Measurements from ENCODE around the gene PKD1L1. TPM values are rescaled to one million over a fixed set of nuclear protein-coding genes. Genes with fewer than 3 reads are reported as not detected.

Gene PKD1L1
- total RNA-seq, 1 experiment from 2014 or later, result 0.17 TPM

GRCh38 chr7:47809387-47809786, 138.9 kb downstream of the PKD1L1 start:
- POLR2A ChIA-PET, result no interaction called here
- Histone ChIP-seq H3K27ac (ENCODE audit: low read depth, low read length) (no peak overlapping the region), H3K4me2 (ENCODE audit: low read length) (no peak overlapping the region), H3K4me3 (replicated peaks in 1 of 2; ENCODE audit: low read depth in 1 of 2, low read length in 2 of 2) (no peak overlapping the region), H3K9ac (ENCODE audit: low read length) (no peak overlapping the region), H3K9me2 (ENCODE audit: insufficient read depth) (no peaks in the 10 kb centered on the region), H3K79me2 (ENCODE audit: insufficient read depth, low read length) (no peaks in the 10 kb centered on the region), H3K9me3 (ENCODE audit: control insufficient read depth in 1 of 2, insufficient read depth in 1 of 2, low read depth in 1 of 2, low read length in 2 of 2) (no peaks in the 10 kb centered on the region), H3K27me3 (ENCODE audit: insufficient read depth, low read length) (no peaks in the 10 kb centered on the region), H2AFZ (ENCODE audit: low read depth, low read length, poor library complexity, severe bottlenecking) (no peak overlapping the region), H4K20me1 (ENCODE audit: insufficient read depth) (no peaks in the 10 kb centered on the region), H3K36me3 (ENCODE audit: control insufficient read depth in 1 of 2, insufficient read depth in 2 of 2, low read length in 2 of 2) (no peaks in the 10 kb centered on the region), H3K4me1 (ENCODE audit: control insufficient read depth in 1 of 2, insufficient read depth in 2 of 2, low read length in 2 of 2) (peaks cover 11% of the 10 kb centered on the region in 2 experiments; a peak in 3 of 4 replicates)
- no peak for TF ChIP-seq EZH2phosphoT487 (IDR thresholded peaks at IDR 0.05; ENCODE audit: borderline replicate concordance)
- TF ChIP-seq EGR1 (IDR thresholded peaks at IDR 0.05; ENCODE audit: low read depth), result no peak
- no peak for TF ChIP-seq SP1 (IDR thresholded peaks at IDR 0.05; ENCODE audit: low read depth)
- no peak for TF ChIP-seq POLR2AphosphoS5 (IDR thresholded peaks at IDR 0.05; ENCODE audit: low read depth, low read length)
- TF ChIP-seq ZBTB33 (IDR thresholded peaks at IDR 0.05; ENCODE audit: extremely low read depth, insufficient replicate concordance, low read length), result no peak
- TF ChIP-seq POLR2A (IDR thresholded peaks at IDR 0.05; ENCODE audit: borderline replicate concordance, extremely low read depth, insufficient read depth, insufficient read length), result no peak
- no peak for TF ChIP-seq RAD21 (IDR thresholded peaks at IDR 0.05; ENCODE audit: low read depth)
- CTCF ChIA-PET, result interaction anchor here (1.3 to 2.1 kb wide), 2 partner anchors 10 to 543 kb away, joined by 3 to 7 read pairs; no protein-coding TSS in a partner anchor
- RAD21 ChIA-PET (ENCODE audit: low non-redundant PET in 1 of 2, low total read pairs in 2 of 2, uncharacterized antibody in 2 of 2, unreplicated experiment in 2 of 2), result no interaction called here
- no TSS peak for BruUV-seq (replicated peaks)
- DNase-seq (ENCODE audit: low read depth, low spot score), result no peak
- ATAC-seq, result no peak
- intact Hi-C loops (cut with micrococcal nuclease), result no loop called here

GRCh38 chr7:47808321-47808720, 139.9 kb downstream of the PKD1L1 start:
- H3K4me3 ChIP-seq (replicated peaks in 1 of 2; ENCODE audit: low read depth in 1 of 2, low read length in 2 of 2), result no peak overlapping the region
- no peak overlapping the region for H3K4me2 ChIP-seq (ENCODE audit: low read length)
- H3K9me3 ChIP-seq (ENCODE audit: control insufficient read depth in 1 of 2, insufficient read depth in 1 of 2, low read depth in 1 of 2, low read length in 2 of 2), result no peaks in the 10 kb centered on the region
- intact Hi-C loops (cut with micrococcal nuclease), result no loop called here
- H4K20me1 ChIP-seq (ENCODE audit: insufficient read depth), result no peaks in the 10 kb centered on the region
- H3K36me3 ChIP-seq (ENCODE audit: control insufficient read depth in 1 of 2, insufficient read depth in 2 of 2, low read length in 2 of 2), result no peaks in the 10 kb centered on the region
- POLR2A ChIA-PET, result no interaction called here
- no peaks in the 10 kb centered on the region for H3K27me3 ChIP-seq (ENCODE audit: insufficient read depth, low read length)
- no peak overlapping the region for H2AFZ ChIP-seq (ENCODE audit: low read depth, low read length, poor library complexity, severe bottlenecking)
- H3K9me2 ChIP-seq (ENCODE audit: insufficient read depth), result no peaks in the 10 kb centered on the region
- no peaks in the 10 kb centered on the region for H3K79me2 ChIP-seq (ENCODE audit: insufficient read depth, low read length)
- ATAC-seq (no peak), DNase-seq (ENCODE audit: low read depth, low spot score) (no peak)
- RAD21 ChIA-PET (ENCODE audit: low non-redundant PET in 1 of 2, low total read pairs in 2 of 2, uncharacterized antibody in 2 of 2, unreplicated experiment in 2 of 2), result no interaction called here
- peaks cover 11% of the 10 kb centered on the region in 2 experiments; a peak in 3 of 4 replicates for H3K4me1 ChIP-seq (ENCODE audit: control insufficient read depth in 1 of 2, insufficient read depth in 2 of 2, low read length in 2 of 2)
- no TSS peak for BruUV-seq (replicated peaks)
- no peak overlapping the region for H3K27ac ChIP-seq (ENCODE audit: low read depth, low read length)
- no peak overlapping the region for H3K9ac ChIP-seq (ENCODE audit: low read length)
- CTCF ChIA-PET, result interaction anchor here (2.1 kb wide), 1 partner anchor 542 kb away, joined by 7 read pairs; no protein-coding TSS in a partner anchor
- TF ChIP-seq SRF (IDR thresholded peaks at IDR 0.05; ENCODE audit: low read depth) (no peak), EGR1 (IDR thresholded peaks at IDR 0.05; ENCODE audit: low read depth) (no peak), ATF3 (IDR thresholded peaks at IDR 0.05) (no peak), FOSL1 (IDR thresholded peaks at IDR 0.05; ENCODE audit: low read depth) (no peak), CTCF (IDR thresholded peaks at IDR 0.05 in 2 of 3, conservative IDR thresholded peaks at IDR 0.05 in 1 of 3; ENCODE audit: borderline replicate concordance in 1 of 3, insufficient read depth in 1 of 3, low read depth in 2 of 3, low read length in 2 of 3) (no peak), POLR2AphosphoS5 (IDR thresholded peaks at IDR 0.05; ENCODE audit: low read depth, low read length) (no peak), MAX (IDR thresholded peaks at IDR 0.05) (no peak), EZH2 (IDR thresholded peaks at IDR 0.05) (no peak), POLR2A (IDR thresholded peaks at IDR 0.05; ENCODE audit: borderline replicate concordance, extremely low read depth, insufficient read depth, insufficient read length) (no peak), SIN3A (IDR thresholded peaks at IDR 0.05; ENCODE audit: low read depth) (no peak)

Measured in HCT116 (cell line).